Amniotic stem cell (primary cell): ENCODE measurements around the gene NKX2-3.

Experiments used
- DNase-seq: peaks from one replicate; lab custom pipeline; 2025; lab: John Stamatoyannopoulos, UW

Gene NKX2-3

DNA sequence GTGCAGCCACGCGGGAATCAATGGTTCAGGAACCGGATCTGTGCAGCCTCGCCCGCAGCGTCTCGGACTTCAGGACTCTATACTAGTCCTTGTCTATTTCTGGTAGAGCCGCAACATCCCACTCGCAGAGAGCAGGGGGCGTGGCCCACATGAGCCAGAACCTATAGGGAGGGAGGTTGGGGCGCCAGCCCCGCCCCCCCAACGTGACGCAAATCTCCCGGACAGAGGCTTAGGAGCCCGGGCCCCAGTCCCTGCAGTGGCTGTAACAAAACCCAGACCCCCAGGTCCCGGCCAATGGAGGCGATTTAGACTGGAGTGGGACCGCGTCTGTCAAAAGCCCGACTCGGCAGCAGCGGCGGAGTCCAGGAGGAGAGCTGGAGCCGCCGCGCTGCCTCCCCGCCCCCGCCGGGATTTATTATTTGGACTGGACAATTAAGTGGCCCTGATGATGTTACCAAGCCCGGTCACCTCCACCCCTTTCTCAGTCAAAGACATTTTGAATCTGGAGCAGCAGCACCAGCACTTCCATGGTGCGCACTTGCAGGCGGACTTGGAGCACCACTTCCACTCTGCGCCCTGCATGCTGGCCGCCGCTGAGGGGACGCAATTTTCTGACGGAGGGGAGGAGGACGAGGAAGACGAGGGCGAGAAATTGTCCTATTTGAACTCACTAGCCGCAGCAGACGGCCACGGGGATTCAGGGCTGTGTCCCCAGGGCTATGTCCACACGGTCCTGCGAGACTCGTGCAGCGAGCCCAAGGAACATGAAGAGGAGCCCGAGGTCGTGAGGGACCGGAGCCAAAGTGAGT lies at the start of gene NKX2-3:
Gene NKX2-3, plus strand, starts transcription at position 256 of the 809 bp plus-strand sequence. Its CDS starts 190 bp downstream, at position 446.
- no peak for DNase-seq

DNA sequence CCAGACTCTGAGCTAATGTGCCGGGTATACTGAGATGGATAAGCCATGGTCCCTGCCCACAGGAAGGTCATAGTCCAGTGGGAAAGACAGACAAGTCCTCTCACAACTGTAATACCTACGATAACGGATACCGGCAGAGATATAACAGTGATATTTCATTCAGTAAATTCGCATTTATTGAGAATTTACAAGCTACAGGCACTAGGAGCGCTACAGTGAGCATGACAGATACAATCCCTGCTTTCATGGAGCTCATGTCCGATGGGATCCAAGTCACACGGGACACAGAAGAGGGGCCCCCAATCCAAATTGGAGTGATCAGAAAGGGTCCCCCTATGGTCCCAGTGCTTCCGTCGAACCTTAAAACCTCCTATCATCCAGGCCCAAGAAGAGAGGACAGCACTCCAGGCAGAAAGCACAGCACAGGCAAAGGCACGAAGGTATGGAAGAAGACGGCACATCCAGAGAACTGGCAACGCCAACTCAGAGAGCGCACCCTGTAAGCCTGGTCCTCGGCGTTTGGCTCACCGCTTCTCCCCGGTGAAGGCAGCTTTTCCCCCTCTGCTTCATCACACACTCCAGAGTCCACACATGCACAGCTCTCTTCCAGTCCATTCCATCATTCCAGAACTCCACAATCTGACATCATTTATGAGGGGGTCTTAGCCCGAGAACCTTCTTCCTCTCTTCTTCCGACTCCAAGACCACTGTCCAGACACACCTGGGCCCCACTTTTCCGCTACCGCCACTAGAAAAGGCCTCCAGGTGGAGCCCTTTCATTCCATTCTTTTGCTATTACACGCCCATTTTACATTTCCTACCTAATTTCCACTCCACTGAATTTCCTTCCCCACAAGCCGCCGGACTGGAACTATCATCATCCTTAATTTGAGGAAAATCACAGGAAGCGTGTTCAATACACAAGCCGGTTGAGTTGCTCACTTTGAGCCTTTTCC lies 47.8 kb upstream of the NKX2-3 start:
- DNase-seq = no peak

DNA sequence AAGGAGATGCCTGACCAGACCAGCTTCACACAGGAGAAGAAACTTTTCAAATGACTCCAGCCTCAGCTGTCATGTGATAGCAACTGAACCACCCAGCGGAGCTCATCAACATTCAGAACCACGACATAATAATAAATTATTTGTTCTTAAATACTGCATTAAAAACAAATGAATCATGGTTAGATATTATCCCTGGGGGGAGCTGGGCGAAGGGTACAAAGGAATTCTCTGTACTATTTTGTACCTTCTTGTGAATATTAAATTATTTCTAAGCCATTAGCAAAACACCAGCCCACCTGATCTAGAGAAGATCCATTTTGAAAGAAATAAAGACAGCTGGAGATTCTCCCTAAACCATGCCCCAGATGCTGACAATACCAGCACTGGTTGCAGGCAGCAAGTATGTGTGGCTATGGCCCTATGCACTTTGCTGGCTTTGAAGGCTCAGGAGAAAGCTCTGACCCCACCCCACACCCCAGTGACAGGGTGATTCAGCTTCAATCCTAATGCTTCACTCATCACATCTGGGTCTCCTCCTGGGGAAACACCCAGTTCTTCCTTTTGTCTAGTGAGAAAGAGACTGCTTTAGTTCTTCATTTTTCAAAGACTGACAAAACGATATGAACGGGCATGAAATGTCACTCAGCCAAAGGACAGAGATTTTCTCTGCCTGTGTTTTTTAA lies 45.5 kb upstream of the NKX2-3 start:
- DNase-seq = no peak

DNA sequence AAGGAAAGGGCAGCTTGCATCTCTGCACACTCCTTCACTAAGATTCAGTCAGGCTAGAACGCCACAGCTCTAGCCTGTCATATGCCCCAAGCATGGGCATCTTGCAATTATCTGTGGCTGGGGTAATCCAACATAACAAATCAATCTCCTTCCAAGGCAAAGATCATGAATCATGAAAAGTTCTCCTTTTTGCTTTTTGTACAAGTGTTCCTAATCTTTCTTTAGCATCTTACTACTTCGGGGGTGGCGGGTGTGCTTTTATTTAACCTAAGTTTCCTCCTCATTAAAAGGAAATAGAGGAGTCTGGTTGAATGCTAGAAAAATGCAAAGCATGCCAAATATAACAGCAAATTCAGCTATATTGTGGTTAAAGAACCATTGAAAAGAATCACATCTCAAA lies 43.5 kb upstream of the NKX2-3 start:
- DNase-seq = no peak

DNA sequence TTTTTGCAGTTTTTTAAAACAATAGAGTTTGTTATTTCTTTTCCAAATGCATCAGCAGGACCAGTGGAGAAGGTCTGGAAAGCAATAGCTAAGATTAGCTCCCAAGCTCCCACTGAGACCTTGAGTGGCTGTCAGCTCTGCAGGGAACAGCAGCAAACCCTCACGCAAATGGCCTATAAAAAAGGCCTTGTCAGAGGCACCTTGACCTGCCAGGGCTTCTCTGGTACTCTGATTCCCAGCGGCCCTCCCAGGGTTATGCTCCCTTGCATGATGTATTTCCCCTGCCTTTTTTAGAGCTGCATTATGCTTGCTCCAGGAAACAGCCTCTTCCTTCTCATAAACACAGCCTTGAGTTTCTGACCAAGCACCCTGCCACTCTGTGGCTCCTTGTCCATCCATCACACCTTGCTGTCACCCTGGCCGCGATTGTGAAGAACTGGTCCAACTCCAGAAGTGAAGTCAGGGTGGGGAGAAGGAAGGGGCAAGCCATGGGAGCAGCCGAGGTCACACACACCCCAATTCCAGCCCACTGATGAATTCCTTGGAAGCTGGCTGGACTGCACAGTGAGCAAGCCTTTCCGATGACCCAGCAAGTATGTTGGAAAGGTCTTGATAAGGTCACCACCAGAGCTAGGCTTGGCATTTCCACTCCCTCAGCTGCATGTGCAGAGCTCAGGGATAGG lies 35.3 kb upstream of the NKX2-3 start:
- DNase-seq = no peak

DNA sequence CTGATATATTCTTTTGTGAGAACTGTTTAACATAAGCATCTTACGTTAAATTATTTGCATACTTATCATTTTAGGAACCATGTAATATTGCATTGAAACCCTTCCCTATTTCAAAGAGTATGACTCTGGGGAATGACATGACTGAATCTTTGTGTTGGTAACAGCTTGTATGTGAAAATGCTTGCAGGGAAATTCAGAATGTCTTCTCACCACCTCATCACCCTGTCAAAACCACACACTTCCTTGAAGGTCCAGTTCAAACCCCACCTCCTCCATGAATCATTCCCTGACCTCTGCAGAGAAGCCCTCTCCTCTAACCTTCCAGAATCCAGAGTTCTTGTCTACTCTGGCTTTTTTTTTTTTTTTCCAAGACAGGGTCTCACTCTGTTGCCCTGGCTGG lies 26.3 kb upstream of the NKX2-3 start:
- DNase-seq = no peak

DNA sequence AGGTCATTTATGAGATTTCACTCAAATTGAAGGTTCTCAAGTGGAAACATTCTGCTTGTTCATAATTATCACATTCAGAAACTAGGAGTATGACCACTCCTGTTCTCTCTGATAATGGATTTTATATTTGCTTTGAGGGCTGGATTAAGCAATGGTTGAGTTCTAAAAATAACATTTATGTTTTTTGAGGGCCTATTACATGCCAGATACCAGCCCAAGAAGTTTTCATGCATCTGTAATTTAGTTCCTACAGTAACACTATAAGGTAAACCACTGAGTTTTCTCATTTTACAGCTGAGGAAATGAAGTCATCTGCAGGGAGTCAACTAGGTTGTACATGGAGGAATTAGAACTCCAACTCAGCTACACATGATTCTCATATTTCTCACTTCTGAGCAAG lies 25.5 kb upstream of the NKX2-3 start:
- no peak for DNase-seq

DNA sequence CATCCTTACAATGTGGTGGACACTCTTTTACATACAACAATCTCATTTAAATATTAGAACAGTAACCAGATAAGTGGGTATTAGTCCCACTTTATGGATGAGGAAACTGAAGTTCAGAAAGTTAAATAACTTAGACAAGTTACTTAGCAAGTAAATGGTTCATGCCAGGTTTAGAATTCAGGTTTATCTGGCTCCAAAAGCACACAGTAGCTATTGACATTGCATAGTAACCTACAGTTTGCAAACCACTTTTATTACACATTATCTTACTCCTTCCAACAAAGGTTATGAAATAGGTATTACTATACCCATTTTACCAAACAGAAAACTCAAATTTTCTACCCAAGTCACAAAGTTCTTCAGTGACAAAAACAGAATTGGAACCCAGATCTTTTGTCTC lies 19.7 kb upstream of the NKX2-3 start:
- DNase-seq = no peak

DNA sequence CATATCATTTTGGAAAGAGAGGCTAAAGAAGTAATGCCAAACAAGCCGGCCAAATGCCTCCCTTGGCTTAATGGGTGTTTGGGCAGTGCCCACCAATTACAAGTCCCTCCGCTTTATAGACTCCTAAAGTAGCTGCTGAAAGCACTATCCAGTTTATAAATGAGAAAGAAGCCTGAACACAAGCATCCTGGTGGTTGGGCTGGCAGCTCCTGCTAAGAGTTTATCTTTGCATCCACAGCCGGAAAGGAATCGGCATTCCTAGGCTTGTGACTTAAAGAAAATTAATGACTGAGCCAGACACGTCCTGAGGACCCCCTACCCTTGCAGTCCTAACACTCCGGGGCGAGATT lies 13.1 kb upstream of the NKX2-3 start:
- no peak for DNase-seq

DNA sequence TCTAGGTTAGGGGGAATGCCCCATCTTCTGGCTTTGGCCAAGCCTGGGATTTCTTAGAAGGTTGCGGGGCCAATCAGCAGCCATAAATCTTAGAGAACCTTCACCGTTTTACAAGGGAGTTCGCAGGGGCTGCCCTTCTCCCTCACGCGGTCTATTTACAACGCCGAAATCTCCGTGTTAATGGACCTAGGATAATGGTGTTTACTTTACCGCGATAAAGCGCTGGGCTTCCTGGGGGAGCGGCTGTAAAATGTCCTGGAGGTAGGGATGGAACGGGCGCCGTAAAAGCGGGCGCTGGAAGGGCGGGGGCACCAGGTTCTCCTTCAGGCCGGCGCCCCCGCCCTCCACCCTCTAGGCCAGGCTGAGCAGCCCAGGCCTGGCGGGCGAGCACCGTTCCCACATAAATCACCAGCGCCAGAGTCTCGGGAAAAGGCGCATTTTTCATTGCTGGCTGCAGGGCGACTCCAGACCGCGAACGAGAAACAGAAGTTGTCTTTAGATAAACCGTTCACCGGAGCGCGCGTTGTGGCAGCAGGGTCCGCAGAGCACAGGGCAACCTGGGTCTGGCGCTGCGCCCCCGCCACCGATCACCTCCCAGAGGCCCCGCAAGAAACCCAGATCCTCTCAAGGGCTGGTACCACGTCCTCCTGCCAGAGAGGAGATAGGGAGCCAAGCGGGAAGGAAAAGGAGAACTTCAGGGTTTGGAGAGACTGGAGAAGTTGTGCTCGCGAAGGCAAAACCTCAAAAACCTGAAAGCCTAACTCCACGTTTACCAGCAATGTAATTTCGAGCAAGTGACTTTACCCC lies 12.5 kb upstream of the NKX2-3 start:
- DNase-seq = no peak

DNA sequence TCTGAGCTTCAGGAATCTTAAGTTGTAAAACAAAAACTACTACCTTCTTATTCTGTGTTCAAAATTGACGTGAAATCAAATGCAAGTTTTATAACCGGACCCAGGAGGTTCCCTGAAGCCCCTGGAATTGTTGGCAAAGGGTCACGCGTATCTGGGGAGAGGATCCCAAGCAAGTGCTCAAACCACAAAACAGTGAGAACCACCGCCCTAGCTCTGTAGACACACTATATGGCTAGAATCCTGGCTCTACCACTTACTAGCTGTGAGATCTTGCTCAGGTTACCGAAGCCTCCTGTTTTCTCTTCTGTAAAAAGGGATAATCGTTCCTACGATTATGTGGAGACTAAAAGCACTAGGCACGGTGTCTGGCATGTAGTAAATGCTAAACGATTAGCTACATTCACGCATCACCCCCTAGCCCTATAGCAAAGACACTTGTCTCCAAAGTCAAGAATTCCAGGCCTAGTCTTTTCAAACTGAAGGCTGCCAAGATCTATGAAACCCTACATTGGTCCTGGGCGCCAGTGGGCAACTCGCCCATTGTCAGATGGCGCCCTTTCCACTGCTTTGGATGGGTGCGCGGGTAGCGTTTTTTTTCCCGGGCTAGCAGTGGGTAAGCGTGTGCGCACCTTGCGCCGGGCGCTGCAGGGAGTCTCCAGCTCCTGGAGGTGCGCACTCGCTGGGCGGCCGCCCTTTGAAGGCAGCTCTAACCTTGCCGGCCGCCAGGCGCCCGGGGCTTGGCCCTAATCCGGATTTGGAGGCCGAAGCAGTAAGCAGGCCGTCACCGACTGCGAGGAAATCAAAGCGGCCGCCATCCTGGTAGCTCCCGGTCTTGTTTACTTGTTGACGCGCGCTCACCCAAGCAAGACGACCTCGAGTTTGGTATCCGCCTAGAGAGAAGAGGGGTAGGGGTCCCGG lies 11.6 kb upstream of the NKX2-3 start:
- DNase-seq = no peak

DNA sequence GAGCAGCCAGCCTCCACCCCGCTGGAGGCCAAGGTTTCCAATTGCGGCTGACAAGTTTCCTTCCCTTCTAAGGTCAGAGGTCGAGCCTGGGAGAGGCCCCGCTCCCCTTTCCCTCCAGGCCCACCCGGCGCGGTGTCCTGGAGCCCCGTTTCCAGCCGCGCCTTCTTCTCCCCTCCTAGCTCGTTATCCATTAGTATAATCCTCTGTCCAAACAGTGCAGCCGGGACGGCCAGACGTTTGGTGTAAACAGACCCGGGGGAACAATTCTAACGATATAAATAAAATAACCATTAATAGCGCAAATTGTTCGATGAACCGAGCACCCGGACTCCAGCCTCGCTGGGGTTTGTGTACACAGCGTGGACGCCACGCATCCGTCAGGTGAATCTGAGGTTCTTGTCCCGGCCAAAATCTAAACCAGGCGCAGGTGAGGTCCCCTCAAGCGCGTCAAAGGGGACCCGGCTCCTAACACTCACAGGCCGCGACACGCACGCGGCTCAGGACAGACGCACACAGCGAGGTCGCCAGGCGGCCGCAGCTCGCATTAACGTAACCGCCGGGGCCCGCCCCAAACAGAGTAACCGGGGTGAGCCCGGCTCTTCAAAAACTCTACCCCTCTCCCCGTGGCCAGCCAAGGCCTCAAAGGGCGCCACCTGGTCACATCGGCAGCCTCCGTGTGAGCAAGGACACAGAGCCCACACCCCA lies 10.8 kb upstream of the NKX2-3 start:
- no peak for DNase-seq

DNA sequence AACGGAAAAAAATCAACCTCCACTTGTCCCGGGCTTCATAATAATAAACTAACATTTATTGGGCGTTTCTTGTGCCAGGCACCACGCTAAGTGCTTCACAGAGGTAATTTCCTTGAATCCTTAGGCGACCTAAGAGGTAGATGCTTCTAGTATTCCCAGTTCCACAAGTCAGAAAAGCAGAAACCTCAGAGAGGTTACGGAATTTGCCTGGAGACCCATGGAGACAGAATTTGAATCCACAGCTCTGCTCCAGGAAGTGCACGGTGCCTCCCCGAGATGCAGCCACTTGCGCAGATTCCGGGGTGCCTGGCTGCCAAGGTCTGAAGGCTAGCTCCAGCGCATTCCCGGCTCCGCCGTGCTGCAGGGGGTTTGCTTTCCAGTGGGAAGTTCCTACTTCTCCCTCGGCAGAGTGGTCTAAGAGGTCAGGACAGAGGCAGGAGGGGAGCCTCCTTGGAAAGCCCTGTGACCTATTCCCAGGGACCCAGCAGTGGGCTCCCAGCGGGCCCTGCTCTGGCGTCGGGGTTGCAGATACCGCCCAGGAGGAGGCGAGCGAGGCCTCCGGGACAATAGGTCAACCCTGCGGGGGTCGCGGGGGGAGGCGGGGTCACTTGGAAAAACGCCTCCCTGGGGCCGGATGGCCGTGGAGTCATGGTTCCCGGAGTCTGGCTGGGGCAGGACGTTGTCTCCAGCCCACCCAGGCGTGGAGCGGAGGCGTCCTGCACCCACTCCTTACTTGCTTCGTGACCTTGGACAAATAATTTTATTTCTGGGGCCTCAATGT lies 10.1 kb upstream of the NKX2-3 start:
- no peak for DNase-seq

DNA sequence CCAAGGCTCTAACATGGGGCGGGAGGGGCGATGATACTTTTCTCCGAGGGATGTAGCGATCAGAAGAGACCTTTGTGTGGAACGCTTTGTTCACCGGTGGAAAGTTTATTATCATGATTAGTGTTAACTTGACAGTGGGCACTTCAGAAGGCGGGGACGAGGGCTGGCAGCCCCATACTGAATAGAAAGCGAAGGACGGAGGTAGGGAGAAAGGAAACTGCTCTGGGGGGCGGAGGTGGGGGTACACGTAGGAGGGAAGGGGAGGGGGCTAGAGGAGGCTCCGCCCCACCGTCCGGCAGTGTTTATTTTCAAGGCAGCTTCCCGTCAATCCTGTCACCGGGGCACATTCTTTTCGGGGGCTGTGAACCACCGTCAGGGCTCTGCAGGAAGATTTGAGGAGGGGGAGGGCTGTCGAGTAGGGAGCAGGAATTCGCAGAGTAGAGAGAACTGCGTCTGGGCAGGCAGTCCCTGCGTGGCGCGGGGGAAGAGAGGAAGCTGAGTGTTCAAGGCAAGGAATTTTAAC lies 9.4 kb upstream of the NKX2-3 start:
- DNase-seq = no peak

DNA sequence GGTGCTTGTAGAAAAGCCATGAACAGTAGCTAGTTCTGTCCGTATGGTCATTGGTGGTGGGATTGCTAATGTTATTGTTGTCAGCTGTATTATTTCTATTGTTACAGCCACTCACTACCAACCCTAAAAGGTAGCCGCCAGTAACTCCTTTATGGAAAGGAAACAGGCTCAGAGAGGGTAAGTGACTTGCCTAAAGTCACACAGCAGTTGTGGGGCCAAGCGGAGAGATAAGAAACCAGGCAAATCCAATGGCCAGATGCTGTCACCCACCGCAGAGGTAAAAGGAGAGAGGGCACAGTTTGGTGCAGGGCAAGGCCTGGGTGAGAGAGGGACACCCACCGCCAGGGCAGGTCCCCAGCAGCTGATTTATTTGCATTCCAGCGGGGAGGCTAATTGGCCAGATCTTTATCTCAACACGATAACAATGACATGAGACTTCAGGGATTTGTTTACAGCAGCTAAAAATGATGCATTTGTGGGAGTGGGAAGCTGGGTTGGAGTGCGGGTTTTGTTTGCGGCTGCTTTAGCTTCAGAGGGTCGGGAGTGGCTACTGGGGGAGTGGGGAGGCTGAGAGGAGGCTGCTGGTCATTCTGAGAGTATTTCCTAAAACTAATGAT lies 8.6 kb upstream of the NKX2-3 start:
- DNase-seq = no peak

DNA sequence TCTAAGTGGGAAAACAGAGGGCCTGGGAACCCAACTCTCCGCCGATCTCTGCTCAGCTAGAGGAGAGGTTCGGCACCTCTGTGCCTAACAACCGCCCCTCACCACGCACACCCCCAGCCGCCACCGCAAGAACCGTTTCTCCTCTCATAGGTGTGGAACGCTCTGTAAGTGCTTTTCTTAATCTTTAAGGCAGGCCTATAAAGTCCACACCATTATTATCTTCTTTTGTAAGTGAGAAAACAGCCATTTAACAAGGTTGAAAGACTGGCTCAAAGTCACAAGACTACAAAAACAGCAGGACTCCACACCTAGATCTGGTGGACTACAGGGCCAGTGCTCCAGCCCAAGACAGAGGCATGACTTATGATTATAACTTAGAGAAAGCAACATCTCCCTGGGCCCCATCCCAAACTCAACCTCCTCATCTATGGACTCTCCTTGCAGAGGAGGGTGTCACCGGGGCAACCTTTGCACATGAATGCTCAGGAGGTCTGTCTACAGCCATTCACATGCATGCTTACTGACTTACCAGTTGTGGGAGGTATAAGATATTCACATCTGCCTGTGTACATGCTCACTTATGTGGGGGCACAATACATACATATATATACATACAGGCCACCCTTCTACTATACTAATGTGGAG lies 7.9 kb upstream of the NKX2-3 start:
- DNase-seq = no peak

DNA sequence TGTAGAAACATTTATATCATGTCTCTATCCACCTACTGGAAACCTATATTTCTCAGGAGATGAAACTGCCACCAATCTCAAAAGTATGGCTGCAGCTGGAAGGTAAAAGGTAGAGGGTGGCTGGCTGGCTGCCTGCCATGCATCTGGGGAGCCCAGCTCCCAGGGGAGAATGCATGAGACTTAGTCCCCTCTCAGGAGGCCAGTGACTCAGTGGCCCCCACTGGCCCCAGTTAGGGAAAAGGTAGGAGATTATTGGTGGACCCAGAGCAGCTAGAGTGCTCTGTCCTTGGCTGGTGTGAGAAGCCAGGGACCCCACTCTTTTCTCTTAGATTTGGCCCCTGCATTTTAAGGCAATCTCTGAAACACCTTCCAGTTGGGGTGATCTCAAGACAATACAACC lies 6.8 kb upstream of the NKX2-3 start:
- no peak for DNase-seq
